Measurements from ENCODE around the gene RNGTT.

The RNGTT gene

GRCh38 chr6:88704980-88705379, 258.4 kb downstream of the RNGTT start (continued):
- TF ChIP-seq, protein P1, sequence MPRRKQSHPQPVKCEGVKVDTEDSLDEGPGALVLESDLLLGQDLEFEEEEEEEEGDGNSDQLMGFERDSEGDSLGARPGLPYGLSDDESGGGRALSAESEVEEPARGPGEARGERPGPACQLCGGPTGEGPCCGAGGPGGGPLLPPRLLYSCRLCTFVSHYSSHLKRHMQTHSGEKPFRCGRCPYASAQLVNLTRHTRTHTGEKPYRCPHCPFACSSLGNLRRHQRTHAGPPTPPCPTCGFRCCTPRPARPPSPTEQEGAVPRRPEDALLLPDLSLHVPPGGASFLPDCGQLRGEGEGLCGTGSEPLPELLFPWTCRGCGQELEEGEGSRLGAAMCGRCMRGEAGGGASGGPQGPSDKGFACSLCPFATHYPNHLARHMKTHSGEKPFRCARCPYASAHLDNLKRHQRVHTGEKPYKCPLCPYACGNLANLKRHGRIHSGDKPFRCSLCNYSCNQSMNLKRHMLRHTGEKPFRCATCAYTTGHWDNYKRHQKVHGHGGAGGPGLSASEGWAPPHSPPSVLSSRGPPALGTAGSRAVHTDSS (tag by site-specific recombination; IDR thresholded peaks at IDR 0.05) = no peak
- TF ChIP-seq YY1 (tag by site-specific recombination; IDR thresholded peaks at IDR 0.05) = no peak
- TF ChIP-seq ZNF121 (tag by site-specific recombination; IDR thresholded peaks at IDR 0.05) = no peak
- no peak for TF ChIP-seq ZNF391 (tag by site-specific recombination; IDR thresholded peaks at IDR 0.05; ENCODE audit: borderline replicate concordance, low read depth)
- no peak for TF ChIP-seq ZNF223 (tag by site-specific recombination; IDR thresholded peaks at IDR 0.05)
- no peak for TF ChIP-seq GFI1B (tag by site-specific recombination; IDR thresholded peaks at IDR 0.05)
- no peak for TF ChIP-seq ZNF10 (tag by site-specific recombination; IDR thresholded peaks at IDR 0.05)
- TF ChIP-seq AEBP2 (tag by site-specific recombination; IDR thresholded peaks at IDR 0.05; ENCODE audit: borderline replicate concordance) = no peak
- no peak for TF ChIP-seq ZNF274 (IDR thresholded peaks at IDR 0.05; ENCODE audit: low read length)
- no peak for TF ChIP-seq ZNF274 (tag by site-specific recombination; IDR thresholded peaks at IDR 0.05; ENCODE audit: borderline replicate concordance)
- no peak for TF ChIP-seq ZNF792 (tag by site-specific recombination; IDR thresholded peaks at IDR 0.05)
- TF ChIP-seq KLF9 (tag by site-specific recombination; IDR thresholded peaks at IDR 0.05; ENCODE audit: low read depth) = no peak
- TF ChIP-seq, protein P2, sequence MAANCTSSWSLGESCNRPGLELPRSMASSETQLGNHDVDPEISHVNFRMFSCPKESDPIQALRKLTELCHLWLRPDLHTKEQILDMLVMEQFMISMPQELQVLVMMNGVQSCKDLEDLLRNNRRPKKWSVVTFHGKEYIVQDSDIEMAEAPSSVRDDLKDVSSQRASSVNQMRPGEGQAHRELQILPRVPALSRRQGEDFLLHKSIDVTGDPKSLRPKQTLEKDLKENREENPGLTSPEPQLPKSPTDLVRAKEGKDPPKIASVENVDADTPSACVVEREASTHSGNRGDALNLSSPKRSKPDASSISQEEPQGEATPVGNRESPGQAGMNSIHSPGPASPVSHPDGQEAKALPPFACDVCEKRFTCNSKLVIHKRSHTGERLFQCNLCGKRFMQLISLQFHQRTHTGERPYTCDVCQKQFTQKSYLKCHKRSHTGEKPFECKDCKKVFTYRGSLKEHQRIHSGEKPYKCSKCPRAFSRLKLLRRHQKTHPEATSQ (tag by site-specific recombination; IDR thresholded peaks at IDR 0.05) = no peak

GRCh38 chr6:88702956-88703556, 260.4 kb downstream of the RNGTT start:
- Histone ChIP-seq H3K4me3 (ENCODE audit: low read depth, low read length) (no peak overlapping the region), H3K4me1 (ENCODE audit: control insufficient read depth, insufficient read depth, low read length) (0 out of 2 replicates have a peak, but pooled peaks cover 3% of the 10 kb centered on the region), H3K9me3 (ENCODE audit: control insufficient read depth, insufficient read depth, low read depth, low read length) (no peaks in the 10 kb centered on the region), H3K36me3 (ENCODE audit: control insufficient read depth in 2 of 2, insufficient read depth in 1 of 2, low read length in 2 of 2) (no peaks in the 10 kb centered on the region), H3K27ac (ENCODE audit: extremely low read depth, low read depth, low read length) (no peak overlapping the region)
- CTCF ChIA-PET = interaction anchor here (0.9 kb wide), 1 partner anchor 76 kb away, joined by 3 read pairs; no protein-coding TSS in a partner anchor
- TF ChIP-seq ZNF146 (tag by site-specific recombination; IDR thresholded peaks at IDR 0.05) (peak; percentile 60; the same call in 1 of the 2 replicates), ZBTB17 (tag by site-specific recombination; IDR thresholded peaks at IDR 0.05) (no peak), MZF1 (tag by site-specific recombination; IDR thresholded peaks at IDR 0.05; ENCODE audit: borderline replicate concordance) (peak; percentile 30; the same call in 1 of the 2 replicates)
- POLR2A ChIA-PET = no interaction called here

GRCh38 chr6:88698661-88699060, 264.8 kb downstream of the RNGTT start:
- Histone ChIP-seq H3K4me3 (ENCODE audit: low read depth, low read length) (no peak overlapping the region), H3K9me3 (ENCODE audit: control insufficient read depth, insufficient read depth, low read depth, low read length) (no peaks in the 10 kb centered on the region), H3K36me3 (ENCODE audit: control insufficient read depth in 2 of 2, insufficient read depth in 1 of 2, low read length in 2 of 2) (no peaks in the 10 kb centered on the region), H3K27ac (ENCODE audit: extremely low read depth, low read depth, low read length) (no peak overlapping the region), H3K4me1 (ENCODE audit: control insufficient read depth, insufficient read depth, low read length) (no peaks in the 10 kb centered on the region)
- TF ChIP-seq ZNF830 (tag by site-specific recombination; IDR thresholded peaks at IDR 0.05; ENCODE audit: low read depth) (no peak), ZNF544 (tag by site-specific recombination; IDR thresholded peaks at IDR 0.05) (no peak), ZXDB (tag by site-specific recombination; IDR thresholded peaks at IDR 0.05) (no peak)
- POLR2A ChIA-PET = no interaction called here
- CTCF ChIA-PET = interaction anchor here (0.6 to 0.8 kb wide), 3 partner anchors 82 to 1011 kb away, joined by 3 read pairs; no protein-coding TSS in a partner anchor

Data from HEK293 (cell line).